ENCODE results near the gene FNDC10. TPM values are rescaled to one million over a fixed set of nuclear protein-coding genes. Genes with fewer than 3 reads are reported as not detected.
"Not testable (repeated sequence)": the region's sequence is repeated elsewhere in the genome, so short reads cannot be mapped to it uniquely, and the experiment has no call there.

The FNDC10 gene
- total and polyA plus RNA-seq, 9 of the 15 experiments (the other 6 are each of a cell fraction or from before 2014, with no cell fraction given), result 0.08 to 6.3 (median 1.6) TPM

- Histone ChIP-seq H3K9me1 (ENCODE audit: control insufficient read depth, insufficient read depth, low read length) (peaks cover 3% of the 10 kb centered on the region), H3K27me3 (ENCODE audit: control insufficient read depth in 2 of 2, insufficient read depth in 2 of 2, low read length in 2 of 2) (no peaks in the 10 kb centered on the region), H3K4me2 (ENCODE audit: insufficient read depth, low read length) (no peak overlapping the region), H3K4me1 (replicated peaks in 1 of 2; ENCODE audit: control insufficient read depth in 2 of 2, insufficient read depth in 2 of 2, low read length in 2 of 2) (peaks cover 0 to 36% of the 10 kb centered on the region in 2 experiments; a peak in 3 of 5 replicates), H3K27ac (ENCODE audit: extremely low read depth, low read depth, low read length) (no peak overlapping the region), H3K9me3 (replicated peaks; ENCODE audit: control insufficient read depth, insufficient read depth, low read depth, low read length) (no peaks in the 10 kb centered on the region; the same call in 1 of the 2 replicates), H3K36me3 (ENCODE audit: control insufficient read depth, insufficient read depth, low read length) (peaks cover 75% of the 10 kb centered on the region; the same call in 2 of the 3 replicates), H2AFZ (ENCODE audit: low read depth, low read length) (no peak overlapping the region), H3K9ac (ENCODE audit: insufficient read depth in 1 of 2, low read depth in 2 of 2, low read length in 2 of 2) (no peak overlapping the region; a peak in 1 of 4 replicates), H3K4me3 (no peak overlapping the region), H3K79me2 (ENCODE audit: control insufficient read depth, insufficient read depth, low read length) (peaks cover 46% of the 10 kb centered on the region), H4K20me1 (replicated peaks; ENCODE audit: control insufficient read depth, insufficient read depth, low read length) (peaks cover 25% of the 10 kb centered on the region; the same call in 1 of the 2 replicates)
- intact Hi-C loops (cut with micrococcal nuclease) (no loop called here), in situ Hi-C loops (cut with MboI) (no loop called here)
- POLR2A ChIA-PET, result interaction anchor here (0.5 to 5.0 kb wide), 8 partner anchors 9 to 428 kb away, joined by 3 to 36 read pairs (median 4); no protein-coding TSS in a partner anchor
- CTCF ChIA-PET (ENCODE audit: low intra/inter-chr PET ratio), result no interaction called here
- no peak for FAIRE-seq
- no TSS peak for BruUV-seq (replicated peaks)
- TF ChIP-seq FOXK2 (conservative IDR thresholded peaks at IDR 0.05 in 1 of 2, IDR thresholded peaks at IDR 0.05 in 1 of 2; ENCODE audit: low read depth in 2 of 2), result no peak
- peak; percentile 9; the same call in 1 of the 2 replicates for TF ChIP-seq POLR2A (conservative IDR thresholded peaks at IDR 0.05)
- WGBS (ENCODE audit: insufficient coverage, low coverage, missing lambda C conversion rate), result 92% methylated on average over 4 of the region's 4 CpGs
- no peak for DNase-seq (ENCODE audit: extremely low read depth in 1 of 4, low spot score in 3 of 4)
- ATAC-seq, result no peak
Measured at GRCh38 chr1:1558591-1558990, 41.3 kb downstream of the FNDC10 start.

GRCh38 chr1:1557688-1558087 lies 42.2 kb downstream of the FNDC10 start:
- H3K9ac ChIP-seq (ENCODE audit: insufficient read depth in 1 of 2, low read depth in 2 of 2, low read length in 2 of 2); H3K4me2 ChIP-seq (ENCODE audit: insufficient read depth, low read length); intact Hi-C loops (cut with micrococcal nuclease); H3K27me3 ChIP-seq (ENCODE audit: control insufficient read depth in 2 of 2, insufficient read depth in 2 of 2, low read length in 2 of 2); H3K9me1 ChIP-seq (ENCODE audit: control insufficient read depth, insufficient read depth, low read length); H3K9me3 ChIP-seq (replicated peaks; ENCODE audit: control insufficient read depth, insufficient read depth, low read depth, low read length); CTCF ChIA-PET (ENCODE audit: low intra/inter-chr PET ratio); FAIRE-seq; H3K27ac ChIP-seq (ENCODE audit: extremely low read depth, low read depth, low read length); ATAC-seq; in situ Hi-C loops (cut with MboI); BruUV-seq (replicated peaks); H3K4me3 ChIP-seq; DNase-seq (ENCODE audit: extremely low read depth in 1 of 4, low spot score in 3 of 4); H2AFZ ChIP-seq (ENCODE audit: low read depth, low read length): not testable (repeated sequence)
- WGBS (ENCODE audit: insufficient coverage, low coverage, missing lambda C conversion rate), result 95% methylated on average over 7 of the region's 7 CpGs
- Histone ChIP-seq H4K20me1 (replicated peaks; ENCODE audit: control insufficient read depth, insufficient read depth, low read length) (peaks cover 25% of the 10 kb centered on the region; the same call in 1 of the 2 replicates), H3K4me1 (replicated peaks in 1 of 2; ENCODE audit: control insufficient read depth in 2 of 2, insufficient read depth in 2 of 2, low read length in 2 of 2) (peaks cover 0 to 33% of the 10 kb centered on the region in 2 experiments; a peak in 3 of 5 replicates), H3K36me3 (ENCODE audit: control insufficient read depth, insufficient read depth, low read length) (peaks cover 66% of the 10 kb centered on the region; the same call in 2 of the 3 replicates), H3K79me2 (ENCODE audit: control insufficient read depth, insufficient read depth, low read length) (peaks cover 41% of the 10 kb centered on the region)
- POLR2A ChIA-PET, result interaction anchor here (0.7 to 5.0 kb wide), 6 partner anchors 8 to 158 kb away, joined by 3 to 36 read pairs (median 4); no protein-coding TSS in a partner anchor
- 0 out of 2 replicates have a peak, but pooled peaks have one; percentile 28 for TF ChIP-seq POLR2G (IDR thresholded peaks at IDR 0.05; ENCODE audit: low read depth, low read length)
- peak; percentile 89 for TF ChIP-seq PRDM10 (IDR thresholded peaks at IDR 0.05; ENCODE audit: partially characterized antibody)

Data from K562 (cell line).